GM12872 (cell line): ENCODE results near the gene CD9.

Experiments
- CTCF ChIP-seq: IDR thresholded peaks from 3 replicates; pipeline ENCODE4 v1.5.1; 2011; ENCODE audit warnings: low read depth, mild to moderate bottlenecking, low read length, moderate library complexity; ENCODE audit not compliant: insufficient read depth

CD9 gene

GRCh38 chr12:6269986-6270385 lies 69.8 kb downstream of the CD9 start:
- no peak for TF ChIP-seq CTCF

- no peak for TF ChIP-seq CTCF
Measured at GRCh38 chr12:6271281-6271680, 71.1 kb downstream of the CD9 start.

DNA sequence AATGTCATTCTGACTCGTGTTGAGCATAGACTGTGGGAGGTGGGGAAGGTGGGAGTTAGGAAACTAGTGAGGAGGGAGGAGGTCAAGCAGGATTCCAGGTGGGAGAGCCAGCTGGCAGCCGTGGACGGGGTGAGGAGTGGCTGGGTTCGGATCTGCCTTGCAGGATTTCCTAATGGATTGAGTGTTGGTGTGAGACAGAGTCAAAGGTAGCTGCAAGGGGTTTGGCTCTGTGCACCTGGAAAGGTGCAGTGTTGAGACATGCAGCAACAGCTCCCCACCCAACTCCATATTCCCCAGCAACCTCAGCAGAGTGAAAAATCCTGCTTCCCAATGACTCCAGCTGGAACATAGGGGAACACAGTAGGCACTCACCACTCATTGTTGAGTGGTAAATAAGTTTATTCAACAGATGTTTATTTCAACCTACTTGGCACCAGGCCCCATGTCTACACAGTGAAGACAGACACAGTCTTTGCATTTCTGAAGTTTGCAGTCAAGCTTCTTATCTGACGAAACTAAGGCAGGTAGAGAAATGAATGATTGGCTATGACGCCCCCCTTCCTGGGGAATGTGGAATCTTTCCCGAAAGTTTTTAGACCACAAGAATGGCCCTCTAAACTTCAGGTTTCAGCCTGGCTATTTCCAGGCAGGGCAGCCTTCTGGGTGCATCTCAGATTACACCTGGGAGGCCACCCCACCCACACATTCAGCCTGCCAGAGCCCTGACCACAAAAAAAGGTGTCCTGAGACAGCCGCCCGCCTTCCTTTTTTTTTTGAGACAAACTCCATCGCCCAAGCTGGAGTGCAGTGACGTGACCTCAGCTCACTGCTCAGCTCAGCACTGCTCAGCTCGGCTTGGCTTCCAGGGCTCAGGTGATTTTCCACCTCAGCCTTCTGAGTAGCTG lies 72.4 kb downstream of the CD9 start:
- no peak for TF ChIP-seq CTCF

- TF ChIP-seq CTCF: no peak
Measured at GRCh38 chr12:6273205-6273540, 73.0 kb downstream of the CD9 start.

DNA sequence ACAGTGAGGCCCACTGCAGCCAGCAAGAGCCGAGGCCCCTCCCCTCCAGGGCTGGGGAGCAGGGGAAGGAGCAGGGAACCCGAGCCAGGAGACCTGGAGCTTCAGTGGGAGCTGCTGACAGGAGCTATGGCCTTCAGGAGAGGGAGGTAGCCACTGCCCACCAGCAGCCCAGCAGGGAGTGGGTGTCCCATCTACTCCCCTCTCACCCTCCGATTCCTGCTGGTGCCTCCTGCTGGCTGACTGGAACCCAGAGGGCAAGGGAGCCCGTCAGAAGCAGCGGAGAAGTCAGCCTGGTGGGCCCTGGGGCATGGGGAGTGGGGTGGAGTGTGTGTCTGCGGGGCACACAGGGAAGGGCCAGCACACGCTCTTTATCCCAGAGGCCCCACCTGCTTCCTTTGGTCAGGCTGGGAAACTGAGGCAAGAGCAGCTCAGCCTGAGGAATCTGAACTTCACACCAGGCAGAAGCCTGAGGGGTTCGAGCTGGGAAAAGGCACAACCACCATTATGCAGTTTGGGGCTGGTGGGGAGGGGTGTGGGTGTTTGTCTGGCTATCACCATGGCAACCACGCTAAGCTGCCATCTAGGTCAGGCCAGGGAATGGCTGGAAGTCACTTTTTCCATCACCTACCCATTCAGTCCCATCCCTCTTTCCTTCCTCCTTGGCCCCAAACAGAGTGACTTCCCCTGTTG lies 73.5 kb downstream of the CD9 start:
- TF ChIP-seq CTCF: no peak

GRCh38 chr12:6274231-6275221 lies 74.3 kb downstream of the CD9 start:
- TF ChIP-seq CTCF: no peak
